Testis (tissue), 3 donors: ENCODE results near the gene AP5Z1. TPM values are rescaled to one million over a fixed set of nuclear protein-coding genes. Genes with fewer than 3 reads are reported as not detected.

ENCODE experiments used
- DNase-seq: peaks from one replicate; pipeline ENCODE4 v3.0.0-alpha.2; 2019
- H3K27ac ChIP-seq, 2 donors: fragments of 200-600 bp; sonication (generic); one replicate each; pipeline ENCODE4 v1.5.1; 2019
- H3K27me3 ChIP-seq: fragments of 200-600 bp; sonication (generic); one replicate; pipeline ENCODE4 v1.5.1; 2019
- H3K36me3 ChIP-seq: fragments of 200-600 bp; sonication (generic); one replicate; pipeline ENCODE4 v1.5.1; 2017; ENCODE audit warnings: low read depth; ENCODE audit errors: missing control alignments
- H3K4me1 ChIP-seq: fragments of 200-600 bp; sonication (generic); one replicate; pipeline ENCODE4 v1.5.1; 2019
- H3K4me3 ChIP-seq, 2 donors: fragments of 200-600 bp; sonication (generic); one replicate each; pipeline ENCODE4 v1.5.1; 2017 to 2019
- H3K9me3 ChIP-seq: fragments of 200-600 bp; sonication (generic); one replicate; pipeline ENCODE4 v1.5.1; 2017
- CTCF ChIP-seq, 3 experiments: fragments of 450-650 bp in 2 of 3; fragments of 200-600 bp in 1 of 3; sonication (generic) in 1 of 3; IDR thresholded peaks; one replicate each; pipeline ENCODE4 v1.5.1; 2016 to 2019; ENCODE audit warnings: antibody characterized with exemption in 3 of 3, mild to moderate bottlenecking in 2 of 3, moderate library complexity in 1 of 3
- POLR2A ChIP-seq: fragments of 450-650 bp; IDR thresholded peaks from one replicate; pipeline ENCODE4 v1.6.1; 2017; ENCODE audit warnings: antibody characterized with exemption, mild to moderate bottlenecking, moderate library complexity
- WGBS, 2 donors: methylation state at CpG; one replicate each; pipeline ENCODE4 v1.1.5; 2018; 5-methylcytosine and 5-hydroxymethylcytosine counted together
- intact Hi-C: fragments of 100-400 bp; cut with DNase I; formaldehyde crosslinking; loops from one replicate; pipeline ENCODE4 v1.15.1; 2023; ENCODE audit warnings: low total_unique reads
- polyA plus RNA-seq: library from polyadenylated mRNA; stranded (reverse); fragments of 350-450 nt; fragmentation: Illumina TruSeq; extraction: RNeasy Lipid Tissue Mini Kit (QIAGEN cat#74804); gene quantifications from one replicate; pipeline ENCODE4 v1.2.3, GENCODE V29; 2014; ENCODE audit warnings: low read depth, low replicate concordance; ENCODE audit not compliant: insufficient read depth
- total RNA-seq, 2 donors: library from RNA; depleted of rRNA; stranded (reverse); fragments of >200 nt; gene quantifications; one replicate each; pipeline ENCODE4 v1.2.3, GENCODE V29; 2016

Gene AP5Z1
- total and polyA plus RNA-seq, 3 donors from 2014 or later: 30.0 to 59.1 (median 47.6) TPM

GRCh38 chr7:4783292-4783652, 7.8 kb downstream of the AP5Z1 start:
- Histone ChIP-seq H3K4me3 (no peak overlapping the region), H3K9me3 (no peaks in the 10 kb centered on the region), H3K36me3 (no peaks in the 10 kb centered on the region), H3K27ac (no peak overlapping the region), H3K27me3 (no peaks in the 10 kb centered on the region), H3K4me1 (no peaks in the 10 kb centered on the region)
- no peak for DNase-seq
- WGBS, 2 donors: 89 to 90% methylated on average over 11 to 16 of the region's 16 CpGs
- TF ChIP-seq CTCF (IDR thresholded peaks at IDR 0.05) (no peak), POLR2A (no peak)
- intact Hi-C loops: no loop called here

DNA sequence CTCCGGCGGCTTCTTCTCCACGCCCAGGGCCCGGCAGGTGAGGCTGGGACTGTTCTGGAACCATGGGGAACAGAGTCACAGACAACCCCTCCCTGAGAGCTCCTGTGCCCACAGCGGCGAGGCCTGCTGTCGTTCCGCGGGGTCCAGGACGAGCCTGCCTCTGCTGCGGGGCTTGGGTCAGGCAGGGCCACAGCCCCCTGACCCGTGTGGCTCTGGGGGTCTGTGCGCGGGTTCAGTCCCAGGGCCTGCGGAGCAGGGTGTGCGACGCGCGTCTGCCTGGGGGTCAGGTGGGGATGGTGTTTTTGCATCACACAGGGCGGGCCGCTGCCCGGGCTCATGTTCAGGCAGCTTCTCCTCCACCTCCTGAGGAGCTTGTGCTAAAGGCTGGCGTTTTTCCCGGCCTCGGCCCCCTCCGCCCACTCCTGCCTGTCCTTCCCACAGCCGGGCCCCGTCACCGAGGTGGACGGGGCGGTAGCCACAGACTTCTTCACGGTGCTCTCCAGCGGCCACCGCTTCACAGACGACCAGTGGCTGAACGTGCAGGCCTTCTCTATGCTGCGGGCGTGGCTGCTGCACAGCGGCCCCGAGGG, 8.4 kb downstream of the AP5Z1 start:
- Histone ChIP-seq H3K4me3 (no peak overlapping the region), H3K4me1 (no peaks in the 10 kb centered on the region), H3K36me3 (no peaks in the 10 kb centered on the region), H3K27me3 (no peaks in the 10 kb centered on the region), H3K9me3 (no peaks in the 10 kb centered on the region), H3K27ac (no peak overlapping the region)
- TF ChIP-seq CTCF (IDR thresholded peaks at IDR 0.05): no peak
- TF ChIP-seq POLR2A: no peak
- 86 to 94% methylated on average over 30 to 40 of the region's 40 CpGs for WGBS, 2 donors
- no peak for DNase-seq
- intact Hi-C loops: no loop called here

DNA sequence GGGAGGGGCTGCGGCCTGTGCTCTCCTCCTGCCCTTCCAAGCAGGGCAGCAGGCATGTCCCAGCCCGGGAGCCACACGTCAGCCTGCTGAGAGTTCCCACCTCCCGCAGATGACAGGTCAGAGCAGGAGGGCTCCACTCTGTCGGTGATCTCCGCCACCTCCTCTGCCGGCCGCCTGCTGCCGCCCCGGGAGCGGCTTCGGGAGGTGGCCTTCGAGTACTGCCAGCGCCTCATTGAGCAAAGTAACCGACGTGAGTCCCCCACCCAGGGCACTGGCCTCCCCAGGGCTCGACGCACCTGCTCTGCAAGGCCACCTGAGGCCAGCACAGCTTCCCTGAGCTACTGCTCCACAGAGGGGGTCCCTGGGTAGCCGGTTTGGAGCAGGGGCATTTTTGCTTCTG, 9.4 kb downstream of the AP5Z1 start:
- H3K9me3 ChIP-seq: no peaks in the 10 kb centered on the region
- no peak overlapping the region for H3K4me3 ChIP-seq
- TF ChIP-seq POLR2A: no peak
- TF ChIP-seq CTCF (IDR thresholded peaks at IDR 0.05): no peak
- no peak for DNase-seq
- WGBS, 2 donors: 89 to 92% methylated on average over 10 to 19 of the region's 19 CpGs
- no peak overlapping the region for H3K27ac ChIP-seq
- H3K27me3 ChIP-seq: no peaks in the 10 kb centered on the region
- intact Hi-C loops: no loop called here
- H3K4me1 ChIP-seq: no peaks in the 10 kb centered on the region
- no peaks in the 10 kb centered on the region for H3K36me3 ChIP-seq

GRCh38 chr7:4785371-4785770, 9.9 kb downstream of the AP5Z1 start:
- intact Hi-C loops: no loop called here
- no peaks in the 10 kb centered on the region for H3K9me3 ChIP-seq
- TF ChIP-seq POLR2A (no peak), CTCF (IDR thresholded peaks at IDR 0.05) (no peak)
- H3K27me3 ChIP-seq: no peaks in the 10 kb centered on the region
- 93% methylated on average over 10 to 20 of the region's 20 CpGs for WGBS, 2 donors
- DNase-seq: no peak
- H3K4me3 ChIP-seq: no peak overlapping the region
- H3K27ac ChIP-seq: no peak overlapping the region
- H3K36me3 ChIP-seq: no peaks in the 10 kb centered on the region
- no peaks in the 10 kb centered on the region for H3K4me1 ChIP-seq

DNA sequence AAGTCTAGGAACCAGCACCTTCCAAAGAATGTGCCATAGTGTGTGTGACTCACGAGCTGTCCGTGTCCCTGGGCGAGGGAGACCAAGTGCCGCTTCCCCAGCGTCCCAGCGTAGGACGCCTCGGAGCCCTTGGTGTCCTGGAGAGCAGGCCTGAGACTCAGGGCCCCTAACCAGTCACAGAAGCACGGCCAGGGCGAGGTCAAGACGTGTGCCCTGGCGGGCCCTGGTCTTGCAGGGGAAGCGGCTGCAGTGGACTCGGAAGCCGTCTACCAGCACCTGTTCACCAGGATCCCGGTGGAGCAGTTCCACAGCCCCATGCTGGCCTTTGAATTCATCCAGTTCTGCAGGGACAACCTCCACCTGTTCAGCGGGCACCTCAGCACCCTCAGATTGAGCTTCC, 10.6 kb downstream of the AP5Z1 start:
- no peak for DNase-seq
- Histone ChIP-seq H3K4me1 (no peaks in the 10 kb centered on the region), H3K9me3 (no peaks in the 10 kb centered on the region), H3K27ac (no peak overlapping the region), H3K27me3 (no peaks in the 10 kb centered on the region), H3K4me3 (no peak overlapping the region), H3K36me3 (no peaks in the 10 kb centered on the region)
- TF ChIP-seq CTCF (IDR thresholded peaks at IDR 0.05) (no peak), POLR2A (no peak)
- 91 to 92% methylated on average over 4 to 17 of the region's 17 CpGs for WGBS, 2 donors
- intact Hi-C loops: no loop called here
